Mesendoderm (in vitro differentiated cells): ENCODE measurements around the gene ECT2L.
A peak's percentile ranks its signal among the peaks of the same experiment; 100 is the strongest.

Experiments
- DNase-seq: peaks from one replicate; pipeline ENCODE4 v3.0.0; 2013
- H2AK5ac ChIP-seq: 2 replicates; pipeline ENCODE4 v1.6.1; 2013; ENCODE audit warnings: low read length, inconsistent platforms
- H2BK120ac ChIP-seq: 2 replicates; pipeline ENCODE4 v1.6.1; 2013; ENCODE audit warnings: low read depth, mild to moderate bottlenecking, low read length, moderate library complexity, mixed read lengths
- H2BK15ac ChIP-seq: replicated peaks from 2 replicates; pipeline ENCODE4 v1.6.1; 2013; ENCODE audit warnings: low read depth, mild to moderate bottlenecking, moderate library complexity
- H2BK5ac ChIP-seq: 2 replicates; pipeline ENCODE4 v1.6.1; 2013; ENCODE audit warnings: low read length, inconsistent platforms
- H3K18ac ChIP-seq: 2 replicates; pipeline ENCODE4 v1.6.1; 2013; ENCODE audit warnings: mild to moderate bottlenecking, low read length, mixed read lengths
- H3K23ac ChIP-seq: one replicate; pipeline ENCODE4 v1.6.1; 2013; ENCODE audit warnings: low read length
- H3K27ac ChIP-seq: 2 replicates; pipeline ENCODE4 v1.5.1; 2013; ENCODE audit warnings: low read depth, mild to moderate bottlenecking, inconsistent platforms, low read length, moderate library complexity
- H3K27me3 ChIP-seq: 2 replicates; pipeline ENCODE4 v1.6.1; 2013; ENCODE audit warnings: low read length, control low read depth, mild to moderate bottlenecking, inconsistent platforms; ENCODE audit not compliant: insufficient read depth, poor library complexity
- H3K36me3 ChIP-seq: 2 replicates; pipeline ENCODE4 v1.6.1; 2013; ENCODE audit warnings: low read length, inconsistent platforms; ENCODE audit not compliant: control insufficient read depth, insufficient read depth
- H3K4ac ChIP-seq: one replicate; pipeline ENCODE4 v1.6.1; 2013; ENCODE audit warnings: low read depth, mild to moderate bottlenecking, low read length, moderate library complexity
- H3K4me1 ChIP-seq: 2 replicates; pipeline ENCODE4 v1.6.1; 2013; ENCODE audit warnings: low read depth, low read length, inconsistent platforms; ENCODE audit not compliant: control insufficient read depth
- H3K4me2 ChIP-seq: 2 replicates; pipeline ENCODE4 v1.6.1; 2013; ENCODE audit warnings: low read length
- H3K4me3 ChIP-seq: 2 replicates; pipeline ENCODE4 v1.5.1; 2013; ENCODE audit warnings: mild to moderate bottlenecking, low read length
- H3K56ac ChIP-seq: one replicate; pipeline ENCODE4 v1.6.1; 2013; ENCODE audit warnings: low read length
- H3K79me1 ChIP-seq: 2 replicates; pipeline ENCODE4 v1.6.1; 2013; ENCODE audit warnings: low read length, inconsistent platforms
- H3K79me2 ChIP-seq: 2 replicates; pipeline ENCODE4 v1.6.1; 2013; ENCODE audit warnings: mild to moderate bottlenecking, low read length; ENCODE audit not compliant: control insufficient read depth, insufficient read depth
- H3K9ac ChIP-seq: 2 replicates; pipeline ENCODE4 v1.6.1; 2013; ENCODE audit warnings: low read length, inconsistent platforms
- H4K5ac ChIP-seq: one replicate; pipeline ENCODE4 v1.6.1; 2013; ENCODE audit warnings: low read length
- H4K8ac ChIP-seq: one replicate; pipeline ENCODE4 v1.6.1; 2013; ENCODE audit warnings: low read depth, mild to moderate bottlenecking, control low read depth, low read length, moderate library complexity
- WGBS: extraction: QIAGEN DNeasy Blood & Tissue Kit; methylation state at CpG from one replicate; pipeline ENCODE4 v1.1.7; 2013; ENCODE audit warnings: low lambda C conversion rate, missing lambda C conversion rate; ENCODE audit not compliant: insufficient coverage; ENCODE audit errors: extremely low coverage; 5-methylcytosine and 5-hydroxymethylcytosine counted together

Gene ECT2L

DNA sequence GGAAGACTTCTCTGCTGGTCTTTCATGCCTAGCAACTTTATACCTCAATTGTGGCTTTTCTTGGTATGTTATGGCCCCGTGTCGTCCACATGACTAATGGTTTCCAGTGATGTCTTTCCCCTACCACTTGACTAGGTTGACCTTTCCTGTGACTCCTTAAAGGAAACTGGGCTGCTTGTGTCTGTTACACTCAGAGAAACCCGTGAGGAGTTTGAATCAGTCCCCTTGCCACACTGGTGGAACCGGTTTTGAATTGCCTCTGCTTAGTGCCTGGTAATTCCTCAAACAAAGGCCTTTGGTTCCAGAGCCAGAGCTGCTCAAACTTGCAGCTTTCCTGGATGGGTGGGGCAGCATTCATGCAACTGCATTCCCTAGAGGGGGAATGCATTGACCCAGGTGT is 21.9 kb downstream of the ECT2L start:
- Histone ChIP-seq H4K5ac (no peak overlapping the region), H3K79me1 (no peaks in the 10 kb centered on the region), H3K36me3 (no peaks in the 10 kb centered on the region), H2BK5ac (no peak overlapping the region), H3K9ac (no peak overlapping the region), H4K8ac (no peak overlapping the region), H2BK15ac (no peak overlapping the region), H3K56ac (peak overlapping the region; percentile 15), H3K4me1 (peaks cover 6% of the 10 kb centered on the region), H3K27ac (no peak overlapping the region), H3K4me3 (no peak overlapping the region), H3K27me3 (no peaks in the 10 kb centered on the region), H3K4ac (no peak overlapping the region), H3K4me2 (no peak overlapping the region), H3K18ac (no peak overlapping the region), H3K23ac (no peak overlapping the region), H2BK120ac (no peak overlapping the region), H2AK5ac (no peak overlapping the region), H3K79me2 (no peaks in the 10 kb centered on the region)
- no CpG with 5 or more reads among the region's 4 CpGs for WGBS
- DNase-seq = peak; percentile 98

DNA sequence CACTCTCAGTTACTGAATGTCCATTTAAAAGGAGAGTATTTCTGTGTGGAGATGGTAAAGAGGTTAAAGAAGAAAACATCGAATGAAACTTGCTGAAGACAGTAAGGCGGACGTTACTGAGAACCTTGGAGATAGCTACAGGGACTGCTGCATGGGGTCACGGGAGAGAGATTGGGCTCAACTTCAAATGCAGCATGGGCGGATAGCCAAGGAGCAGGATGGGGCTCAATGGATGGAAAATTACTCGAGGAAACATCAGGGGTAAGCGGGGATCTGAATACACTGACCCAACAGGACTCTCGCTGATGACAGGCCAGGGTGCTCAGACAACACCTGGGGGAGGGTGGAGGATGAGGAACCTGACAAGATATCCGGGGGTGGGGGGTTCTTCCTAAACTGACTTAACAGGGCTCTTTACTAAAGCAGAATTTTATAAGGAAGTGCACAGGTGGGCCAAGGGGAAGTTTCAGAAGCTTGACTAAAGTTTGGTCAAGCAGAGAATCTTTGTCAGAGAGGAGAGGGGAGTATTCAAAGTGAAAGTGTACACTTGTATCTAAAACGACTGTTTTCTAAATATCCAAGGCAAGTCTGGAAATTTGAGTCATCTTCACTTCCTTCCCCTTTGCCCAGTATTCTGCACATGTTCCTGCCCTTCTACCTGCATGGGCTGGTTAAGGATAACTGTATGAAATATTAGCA is 22.8 kb downstream of the ECT2L start:
- no peak overlapping the region for H2AK5ac ChIP-seq
- H3K4me1 ChIP-seq = peaks cover 6% of the 10 kb centered on the region
- no peaks in the 10 kb centered on the region for H3K36me3 ChIP-seq
- no peak overlapping the region for H2BK120ac ChIP-seq
- no CpG with 5 or more reads among the region's 10 CpGs for WGBS
- peak overlapping the region; percentile 15 for H3K56ac ChIP-seq
- H3K79me2 ChIP-seq = no peaks in the 10 kb centered on the region
- no peak overlapping the region for H3K4me3 ChIP-seq
- no peaks in the 10 kb centered on the region for H3K79me1 ChIP-seq
- H3K23ac ChIP-seq = no peak overlapping the region
- no peak overlapping the region for H3K18ac ChIP-seq
- H3K9ac ChIP-seq = no peak overlapping the region
- no peaks in the 10 kb centered on the region for H3K27me3 ChIP-seq
- H3K4me2 ChIP-seq = no peak overlapping the region
- H3K27ac ChIP-seq = no peak overlapping the region
- no peak overlapping the region for H2BK5ac ChIP-seq
- no peak overlapping the region for H4K8ac ChIP-seq
- no peak overlapping the region for H2BK15ac ChIP-seq
- H3K4ac ChIP-seq = no peak overlapping the region
- DNase-seq = peak; percentile 17
- H4K5ac ChIP-seq = no peak overlapping the region

DNA sequence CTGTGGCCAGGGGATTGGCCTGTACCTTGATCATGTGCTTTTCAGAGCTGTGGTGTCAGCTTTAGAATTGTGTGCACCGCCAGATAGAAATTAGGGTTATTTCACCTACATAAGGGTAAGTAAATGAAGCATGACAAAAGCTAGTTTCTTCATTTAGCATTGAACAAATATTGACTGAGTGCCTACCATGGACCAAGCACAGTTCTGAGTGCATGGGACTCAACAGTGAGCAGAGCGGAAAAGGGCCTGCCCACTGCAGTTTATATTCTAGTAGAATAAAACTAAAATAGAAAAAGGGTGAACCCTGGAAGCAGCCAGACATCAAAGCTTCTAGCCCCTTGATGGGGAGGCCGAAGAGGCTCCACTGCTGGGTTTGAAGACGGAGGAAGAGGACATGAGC is 25.6 kb downstream of the ECT2L start:
- Histone ChIP-seq H3K4me3 (no peak overlapping the region), H3K36me3 (no peaks in the 10 kb centered on the region), H3K27ac (no peak overlapping the region), H3K27me3 (no peaks in the 10 kb centered on the region), H4K8ac (no peak overlapping the region), H3K56ac (no peak overlapping the region), H3K23ac (no peak overlapping the region), H3K18ac (no peak overlapping the region), H3K9ac (no peak overlapping the region), H2AK5ac (no peak overlapping the region), H2BK5ac (no peak overlapping the region), H3K4ac (no peak overlapping the region), H3K79me1 (no peaks in the 10 kb centered on the region), H3K4me1 (peaks cover 6% of the 10 kb centered on the region), H2BK15ac (no peak overlapping the region), H4K5ac (no peak overlapping the region), H3K79me2 (no peaks in the 10 kb centered on the region), H3K4me2 (no peak overlapping the region), H2BK120ac (no peak overlapping the region)
- WGBS = no CpG with 5 or more reads among the region's 4 CpGs
- no peak for DNase-seq

GRCh38 chr6:138824482-138825144 is 28.7 kb downstream of the ECT2L start:
- Histone ChIP-seq H2BK5ac (no peak overlapping the region), H3K27me3 (no peaks in the 10 kb centered on the region), H4K5ac (no peak overlapping the region), H3K9ac (no peak overlapping the region), H2AK5ac (no peak overlapping the region), H2BK120ac (no peak overlapping the region), H3K27ac (no peak overlapping the region), H4K8ac (no peak overlapping the region), H2BK15ac (no peak overlapping the region), H3K56ac (no peak overlapping the region), H3K79me2 (no peaks in the 10 kb centered on the region), H3K4me2 (no peak overlapping the region), H3K23ac (no peak overlapping the region), H3K4me1 (no peaks in the 10 kb centered on the region), H3K18ac (no peak overlapping the region), H3K4me3 (no peak overlapping the region), H3K4ac (no peak overlapping the region), H3K36me3 (no peaks in the 10 kb centered on the region), H3K79me1 (no peaks in the 10 kb centered on the region)
- DNase-seq = peak; percentile 3
- no CpG with 5 or more reads among the region's 11 CpGs for WGBS

GRCh38 chr6:138830248-138830647 is 34.4 kb downstream of the ECT2L start:
- Histone ChIP-seq H2BK15ac (no peak overlapping the region), H3K9ac (no peak overlapping the region), H3K36me3 (no peaks in the 10 kb centered on the region), H3K4me1 (no peaks in the 10 kb centered on the region), H3K23ac (no peak overlapping the region), H2BK5ac (no peak overlapping the region), H3K4ac (no peak overlapping the region), H3K18ac (no peak overlapping the region), H2BK120ac (no peak overlapping the region), H3K79me1 (no peaks in the 10 kb centered on the region), H3K27ac (no peak overlapping the region), H3K4me2 (no peak overlapping the region), H2AK5ac (no peak overlapping the region), H4K5ac (no peak overlapping the region), H3K4me3 (no peak overlapping the region), H3K79me2 (no peaks in the 10 kb centered on the region), H3K56ac (no peak overlapping the region), H4K8ac (no peak overlapping the region), H3K27me3 (no peaks in the 10 kb centered on the region)
- no peak for DNase-seq
- WGBS = no CpG with 5 or more reads among the region's 7 CpGs
